Activated T-cell treated with anti-CD3 and anti-CD28 coated beads, Interleukin-2, amount 50 U/mL, for 24 hours (primary cell): ENCODE measurements around the gene NRP2.

ENCODE experiments used
- DNase-seq: peaks from one replicate; pipeline ENCODE4 v3.0.0-alpha.2; 2020
- H3K27ac Mint-ChIP-seq: 2 replicates; pipeline ENCODE4 v1.8.0; 2020; ENCODE audit warnings: mild to moderate bottlenecking, mixed read lengths
- H3K27me3 Mint-ChIP-seq: 2 replicates; pipeline ENCODE4 v1.8.0; 2020; ENCODE audit warnings: mixed read lengths
- H3K36me3 Mint-ChIP-seq: 2 replicates; pipeline ENCODE4 v1.8.0; 2020; ENCODE audit warnings: low read depth, mixed read lengths
- H3K4me1 Mint-ChIP-seq: 2 replicates; pipeline ENCODE4 v1.8.0; 2020; ENCODE audit warnings: low read depth, mixed read lengths
- H3K4me3 Mint-ChIP-seq: 2 replicates; pipeline ENCODE4 v1.8.0; 2020; ENCODE audit warnings: mild to moderate bottlenecking, moderate library complexity, mixed read lengths
- H3K9me3 Mint-ChIP-seq: 2 replicates; pipeline ENCODE4 v1.8.0; 2020; ENCODE audit warnings: mixed read lengths

Gene NRP2

DNA sequence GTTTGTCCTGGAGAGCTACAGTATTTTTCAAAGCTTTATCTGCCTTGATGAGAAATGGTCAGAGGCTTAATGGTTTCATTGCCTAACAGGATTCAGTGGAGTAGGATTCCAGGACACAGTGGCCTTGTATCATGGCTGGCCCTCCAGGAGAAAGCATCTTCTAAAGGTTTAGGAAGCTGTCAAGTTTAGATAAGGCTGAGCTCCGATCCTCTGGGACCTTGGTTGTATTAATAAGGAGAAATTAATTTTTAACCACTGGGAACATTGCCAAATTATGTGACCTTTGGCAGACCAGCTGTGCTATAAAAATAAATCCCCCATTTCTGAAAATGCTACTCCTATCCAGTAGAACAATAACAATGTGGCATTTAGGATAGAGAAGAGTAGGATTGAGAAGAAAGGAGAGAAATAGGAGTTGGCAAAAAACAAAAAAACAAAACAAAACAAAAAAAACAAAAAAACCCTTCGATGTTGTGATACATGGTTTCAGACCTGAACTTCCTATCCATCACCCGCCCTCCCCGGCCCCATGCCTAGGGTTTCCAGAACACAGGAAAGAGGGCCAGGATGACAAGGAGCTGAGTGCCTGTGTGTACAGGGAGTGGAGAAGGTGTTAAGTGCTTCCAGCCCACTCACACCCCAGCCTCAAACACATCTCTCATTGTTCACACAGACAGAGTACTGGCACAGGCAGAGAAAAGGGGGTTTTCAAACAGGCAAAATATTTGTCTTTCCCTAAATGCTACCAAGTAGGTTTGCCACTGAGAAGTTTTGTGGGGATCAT, 6.3 kb downstream of the NRP2 start:
- Mint-ChIP-seq H3K9me3 (no peaks in the 10 kb centered on the region), H3K4me1 (peaks cover 23% of the 10 kb centered on the region), H3K4me3 (no peak overlapping the region), H3K27ac (no peak overlapping the region), H3K27me3 (peaks cover 62% of the 10 kb centered on the region), H3K36me3 (no peaks in the 10 kb centered on the region)
- DNase-seq = no peak

DNA sequence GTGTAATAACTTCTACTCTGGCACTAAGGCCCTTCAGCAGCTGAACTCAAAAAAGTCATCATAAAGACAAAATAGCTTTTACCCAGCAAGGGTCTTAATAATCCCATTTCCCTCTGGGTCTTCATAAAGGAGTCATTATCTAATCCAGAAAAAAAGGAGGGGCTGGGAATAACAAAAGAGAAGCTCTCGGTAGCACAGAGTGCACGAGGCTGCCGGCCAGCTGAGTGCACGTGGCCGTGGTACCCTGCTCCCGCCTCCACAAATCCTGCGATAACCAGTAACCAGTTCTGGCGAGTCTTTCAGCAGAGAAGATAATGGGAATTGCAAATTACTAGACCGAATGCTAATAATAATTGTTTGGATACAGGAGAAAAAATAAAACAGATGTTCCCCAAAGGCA, 7.5 kb downstream of the NRP2 start:
- no peak for DNase-seq
- Mint-ChIP-seq H3K27me3 (peaks cover 53% of the 10 kb centered on the region), H3K9me3 (no peaks in the 10 kb centered on the region)

DNA sequence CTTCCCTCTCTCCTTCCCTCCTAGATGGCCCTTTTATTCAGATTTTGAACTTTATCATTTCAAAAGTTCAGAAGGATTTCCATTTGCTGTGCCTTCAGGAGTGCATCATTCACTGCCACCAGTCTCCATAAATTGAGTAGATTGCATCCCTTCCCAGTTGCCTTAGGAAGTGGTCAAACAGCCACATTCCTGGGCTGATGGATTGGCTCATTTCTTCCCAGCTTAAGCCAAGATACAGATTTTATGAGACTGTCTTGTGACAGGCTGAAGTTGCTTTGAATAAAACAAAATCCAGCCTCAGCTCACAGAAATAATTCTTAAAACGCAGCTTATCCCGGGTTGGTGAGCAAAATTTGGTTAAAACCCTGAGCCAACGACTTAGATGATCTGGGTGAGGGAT, 9.8 kb downstream of the NRP2 start:
- H3K27ac Mint-ChIP-seq = no peak overlapping the region
- no peak for DNase-seq
- no peak overlapping the region for H3K4me3 Mint-ChIP-seq
- no peaks in the 10 kb centered on the region for H3K9me3 Mint-ChIP-seq
- peaks cover under 1% of the 10 kb centered on the region for H3K4me1 Mint-ChIP-seq
- H3K27me3 Mint-ChIP-seq = peaks cover 31% of the 10 kb centered on the region
- H3K36me3 Mint-ChIP-seq = no peaks in the 10 kb centered on the region

More for the DNA sequence above, 7.5 kb downstream of the NRP2 start:
- Mint-ChIP-seq H3K36me3 (no peaks in the 10 kb centered on the region), H3K27ac (no peak overlapping the region), H3K4me1 (peaks cover 20% of the 10 kb centered on the region), H3K4me3 (no peak overlapping the region)

DNA sequence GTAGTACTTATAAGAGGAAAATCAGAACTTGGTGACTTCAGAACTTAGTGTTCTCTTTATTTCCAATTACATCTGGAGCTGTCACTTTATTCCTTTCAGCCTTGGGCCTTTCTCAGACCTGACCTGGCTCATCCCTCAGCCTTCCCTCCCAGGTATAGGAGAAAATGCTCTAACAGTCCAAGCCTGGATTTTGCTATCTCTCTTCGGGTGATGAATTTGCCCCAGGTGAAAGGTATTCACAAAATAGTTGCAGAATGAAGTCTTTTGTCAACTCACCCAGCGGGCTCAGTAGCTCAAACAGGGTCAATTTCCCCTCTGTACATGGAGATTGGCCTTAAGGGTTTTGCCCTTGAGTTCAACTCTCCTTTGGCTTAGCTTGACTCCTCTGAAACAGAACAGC, 12.0 kb downstream of the NRP2 start:
- no peak for DNase-seq
- no peaks in the 10 kb centered on the region for H3K4me1 Mint-ChIP-seq
- peaks cover 16% of the 10 kb centered on the region for H3K27me3 Mint-ChIP-seq
- no peaks in the 10 kb centered on the region for H3K9me3 Mint-ChIP-seq
- H3K27ac Mint-ChIP-seq = no peak overlapping the region
- no peak overlapping the region for H3K4me3 Mint-ChIP-seq
- no peaks in the 10 kb centered on the region for H3K36me3 Mint-ChIP-seq

DNA sequence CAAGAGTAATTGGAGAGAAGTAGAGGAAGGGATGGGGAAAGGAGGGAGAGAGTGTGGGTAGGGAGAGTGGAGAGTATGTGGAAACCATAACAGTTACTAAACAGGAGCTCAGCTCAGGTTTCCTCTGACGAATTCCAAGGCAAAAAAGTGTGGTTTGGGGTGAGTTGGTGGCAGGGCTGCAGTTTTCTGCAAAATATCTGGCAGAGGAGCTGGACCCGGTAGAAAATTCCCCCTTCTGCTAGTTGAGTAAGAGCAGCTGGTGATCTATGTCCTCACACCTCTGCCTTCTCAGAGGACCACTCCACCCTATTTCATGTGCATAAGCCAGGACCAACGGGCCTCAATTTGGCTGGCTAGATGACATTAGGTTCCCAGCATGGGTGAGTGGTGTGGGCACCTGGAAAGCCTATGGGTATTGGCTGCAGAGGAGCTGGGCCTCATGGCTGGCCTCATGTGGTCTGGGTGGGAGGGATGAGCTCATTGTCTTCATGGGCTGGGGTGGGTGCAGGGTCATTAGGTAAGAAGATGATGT, 13.2 kb downstream of the NRP2 start:
- no peaks in the 10 kb centered on the region for H3K36me3 Mint-ChIP-seq
- no peaks in the 10 kb centered on the region for H3K9me3 Mint-ChIP-seq
- peaks cover 9% of the 10 kb centered on the region for H3K27me3 Mint-ChIP-seq
- H3K27ac Mint-ChIP-seq = no peak overlapping the region
- DNase-seq = no peak
- H3K4me1 Mint-ChIP-seq = peaks cover 10% of the 10 kb centered on the region
- H3K4me3 Mint-ChIP-seq = no peak overlapping the region

DNA sequence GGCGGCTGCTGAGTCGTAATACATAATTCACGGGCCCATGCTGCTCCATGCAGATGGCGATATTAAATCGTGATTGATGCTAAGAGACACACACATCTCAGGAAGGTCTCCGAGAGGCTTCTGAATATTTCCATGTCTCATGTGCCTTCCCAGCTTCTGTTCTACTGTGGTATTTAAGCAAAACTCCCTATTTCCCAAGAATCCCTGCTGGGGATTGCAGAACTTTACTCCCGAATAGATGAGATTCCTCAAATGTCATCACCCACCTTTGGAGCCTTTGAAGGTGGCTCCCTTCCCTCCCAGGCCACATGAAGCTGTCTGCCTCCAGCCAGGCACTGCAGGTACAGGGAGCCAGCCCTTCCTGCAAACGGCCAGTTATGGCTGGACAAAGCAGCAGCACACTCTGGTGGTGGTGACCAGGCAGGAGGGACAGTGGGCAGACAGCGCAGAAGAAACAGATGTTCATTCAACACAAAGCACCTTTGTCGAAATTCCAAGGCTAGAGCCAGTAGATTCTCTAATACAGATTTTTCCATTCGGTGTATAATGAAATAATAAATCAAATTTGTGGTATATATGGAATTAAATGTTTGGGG, 14.1 kb downstream of the NRP2 start:
- Mint-ChIP-seq H3K27me3 (peaks cover 3% of the 10 kb centered on the region), H3K27ac (no peak overlapping the region), H3K4me3 (no peak overlapping the region), H3K4me1 (peaks cover 15% of the 10 kb centered on the region), H3K9me3 (no peaks in the 10 kb centered on the region), H3K36me3 (no peaks in the 10 kb centered on the region)
- no peak for DNase-seq

DNA sequence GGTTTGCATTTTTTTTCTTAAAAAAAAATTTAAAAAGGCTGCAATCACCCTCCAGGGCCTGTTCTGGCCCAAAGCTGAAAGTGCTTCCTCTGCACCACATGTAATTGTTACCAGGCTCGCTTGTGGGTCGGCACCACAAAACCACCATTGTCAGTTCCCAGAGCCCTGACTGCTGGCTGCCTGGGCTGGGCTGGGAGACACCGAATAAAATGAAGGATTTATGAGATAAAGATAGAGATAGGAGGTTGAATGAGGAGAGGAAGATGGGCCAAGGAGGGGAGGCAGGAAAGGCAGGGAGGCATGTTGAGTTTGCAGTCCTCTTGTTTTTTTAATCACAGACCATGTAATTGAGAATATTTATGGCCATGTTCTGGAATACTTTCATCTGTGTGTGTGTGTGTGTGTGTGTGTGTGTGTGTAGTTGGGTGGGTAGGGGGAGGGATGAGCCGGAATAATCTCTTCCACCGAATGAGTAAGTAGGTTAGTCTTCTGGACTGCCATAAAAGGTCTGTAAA, 14.7 kb downstream of the NRP2 start:
- no peak overlapping the region for H3K27ac Mint-ChIP-seq
- DNase-seq = no peak
- H3K4me1 Mint-ChIP-seq = peaks cover 15% of the 10 kb centered on the region
- peaks cover 3% of the 10 kb centered on the region for H3K27me3 Mint-ChIP-seq
- no peak overlapping the region for H3K4me3 Mint-ChIP-seq
- H3K9me3 Mint-ChIP-seq = no peaks in the 10 kb centered on the region
- no peaks in the 10 kb centered on the region for H3K36me3 Mint-ChIP-seq

DNA sequence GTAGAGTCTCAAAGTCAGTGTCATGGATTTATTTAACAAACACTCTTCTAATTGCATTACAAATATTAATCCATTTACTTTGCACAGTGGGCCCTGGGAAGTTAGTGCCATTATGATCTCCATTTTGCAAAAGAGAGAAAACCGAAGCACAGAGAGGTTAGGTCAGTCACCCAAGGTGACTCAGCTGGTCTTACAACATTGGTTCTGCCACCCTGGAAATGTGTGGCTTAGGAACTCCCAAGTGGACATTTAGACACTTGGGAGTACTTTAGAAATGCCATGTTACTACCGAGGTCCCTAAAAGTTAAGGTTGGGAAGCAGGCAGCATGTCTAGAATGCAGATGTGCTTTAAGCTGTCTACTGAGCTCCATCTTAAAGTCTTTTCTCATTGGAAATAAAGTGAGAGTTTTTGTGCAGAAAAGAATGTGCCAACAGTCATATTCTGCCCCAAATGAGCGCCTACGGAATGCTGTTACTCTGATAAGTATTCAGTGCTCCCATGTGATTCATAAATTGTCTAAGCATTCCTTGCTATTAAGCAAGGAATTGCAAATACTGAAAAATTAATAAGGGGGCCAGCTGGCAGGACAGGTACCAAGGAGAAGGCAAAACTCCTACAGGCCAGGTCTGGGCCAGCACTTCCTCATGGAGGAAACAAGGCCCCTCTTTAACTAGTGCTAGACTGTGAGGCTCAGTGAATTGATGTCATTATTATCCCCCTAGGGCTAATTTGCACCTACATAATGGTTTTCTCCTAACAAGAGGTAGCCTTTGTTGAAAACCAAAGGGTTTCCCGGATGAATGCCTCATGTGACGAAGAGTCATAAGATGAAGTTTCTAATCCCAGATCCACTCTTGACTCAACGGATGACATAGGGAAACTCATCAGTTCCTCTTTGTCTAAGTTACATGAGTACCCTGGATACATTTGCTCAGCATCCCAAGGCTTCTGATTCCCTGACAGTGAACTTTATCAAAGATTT, 16.3 kb downstream of the NRP2 start:
- Mint-ChIP-seq H3K4me1 (peaks cover 15% of the 10 kb centered on the region), H3K36me3 (no peaks in the 10 kb centered on the region), H3K4me3 (no peak overlapping the region), H3K27ac (no peak overlapping the region), H3K27me3 (peaks cover 6% of the 10 kb centered on the region), H3K9me3 (no peaks in the 10 kb centered on the region)
- no peak for DNase-seq

DNA sequence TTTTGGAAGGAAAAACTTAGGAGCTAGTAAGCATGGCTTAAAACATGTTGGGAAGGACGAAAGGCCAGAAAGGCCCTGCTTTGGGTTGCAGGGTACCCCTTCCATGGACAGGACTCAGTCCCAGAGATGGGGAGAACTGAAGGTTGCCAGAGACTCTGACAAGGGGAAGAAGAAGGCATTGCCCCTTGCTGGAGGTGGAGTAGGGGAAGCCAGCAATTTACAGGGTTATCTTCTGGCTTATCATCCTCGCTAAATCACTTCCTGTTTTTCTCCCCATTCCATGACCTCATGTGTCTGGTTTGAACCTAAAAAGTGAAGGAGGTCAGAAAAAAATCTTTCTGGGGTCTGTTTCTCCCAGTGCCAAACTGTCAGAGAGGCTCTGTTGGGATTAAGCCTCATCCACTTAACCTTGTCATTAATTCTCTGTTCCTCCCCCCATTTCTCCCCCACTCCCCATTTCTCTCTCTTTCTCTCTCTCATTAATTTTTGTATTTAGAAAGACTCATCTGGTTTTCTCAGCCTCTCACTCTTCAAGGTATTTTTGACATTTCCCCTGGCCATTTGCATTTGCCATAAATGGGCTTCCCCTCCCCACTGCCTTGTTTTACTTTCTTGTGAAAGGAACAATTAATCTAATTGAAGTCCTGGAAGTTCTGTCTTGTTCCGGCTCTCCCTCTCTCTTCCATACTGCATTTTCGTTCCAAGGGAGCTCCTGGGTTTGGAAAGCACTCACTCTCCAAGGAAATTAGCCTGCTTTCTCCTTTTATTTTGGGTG, 17.4 kb downstream of the NRP2 start:
- Mint-ChIP-seq H3K27me3 (peaks cover 3% of the 10 kb centered on the region), H3K4me3 (no peak overlapping the region), H3K36me3 (no peaks in the 10 kb centered on the region), H3K27ac (peak overlapping the region; percentile 84), H3K9me3 (no peaks in the 10 kb centered on the region), H3K4me1 (peaks cover 15% of the 10 kb centered on the region)
- DNase-seq = no peak

DNA sequence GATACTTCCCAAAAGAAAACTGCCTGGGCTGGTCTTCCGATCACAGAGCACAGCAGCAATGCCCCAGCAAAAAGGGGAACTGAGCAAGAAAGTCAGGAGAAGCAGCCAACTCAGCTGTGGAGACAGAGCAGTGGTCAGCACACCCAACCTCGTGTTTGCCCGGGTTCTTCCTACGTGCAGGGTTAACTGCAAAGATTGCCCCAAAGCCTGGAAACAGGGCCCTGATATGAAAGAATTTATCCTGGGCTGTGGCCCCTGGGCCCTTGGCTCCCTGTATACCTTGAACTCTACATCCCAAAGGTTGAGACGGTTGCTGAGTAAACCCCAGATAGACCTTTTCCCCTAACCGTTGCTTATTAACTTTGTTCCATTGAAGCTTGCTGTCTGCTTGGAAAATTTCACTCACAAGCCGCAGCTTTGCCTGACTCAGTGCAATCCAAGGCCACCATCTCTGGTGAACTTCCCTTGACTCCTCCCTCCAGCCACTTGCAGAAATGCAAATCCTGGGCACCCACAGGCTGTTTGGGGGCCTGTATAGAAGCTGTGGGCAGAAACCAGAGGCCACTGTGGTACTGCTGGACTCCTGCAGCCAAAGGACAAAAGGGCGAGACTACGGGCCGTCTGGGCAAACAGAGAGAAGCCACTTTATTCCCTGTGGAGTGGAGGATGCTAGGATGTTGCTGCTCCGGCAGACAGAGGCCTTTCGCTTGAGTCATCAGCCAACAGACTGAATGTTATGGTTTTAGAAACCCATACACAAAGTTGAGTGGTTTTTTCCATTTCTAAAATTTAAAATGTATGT, 18.2 kb downstream of the NRP2 start:
- H3K36me3 Mint-ChIP-seq = no peaks in the 10 kb centered on the region
- peak overlapping the region; percentile 84 for H3K27ac Mint-ChIP-seq
- no peak overlapping the region for H3K4me3 Mint-ChIP-seq
- H3K27me3 Mint-ChIP-seq = peaks cover 3% of the 10 kb centered on the region
- H3K9me3 Mint-ChIP-seq = no peaks in the 10 kb centered on the region
- DNase-seq = no peak
- H3K4me1 Mint-ChIP-seq = peaks cover 15% of the 10 kb centered on the region

DNA sequence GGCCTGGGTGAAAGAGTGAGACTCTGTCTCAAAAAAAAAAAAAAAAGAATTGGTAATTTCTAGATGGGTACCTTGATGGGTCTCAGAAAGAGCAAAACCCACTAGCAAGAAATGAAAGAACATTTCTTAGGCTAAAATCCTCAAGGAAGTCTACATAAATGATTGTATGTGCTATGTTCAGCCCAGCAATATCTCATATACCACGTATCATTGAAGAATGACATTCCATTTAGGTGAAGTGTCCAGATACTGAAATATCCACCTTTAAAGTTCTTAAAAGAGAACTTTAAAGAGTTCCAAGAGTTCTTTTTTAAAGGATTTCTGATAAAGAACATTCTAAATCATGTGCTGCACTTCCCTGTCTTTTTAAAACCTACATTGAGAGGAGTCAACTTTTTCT, 19.2 kb downstream of the NRP2 start:
- no peak for DNase-seq
- peaks cover 3% of the 10 kb centered on the region for H3K27me3 Mint-ChIP-seq
- H3K4me1 Mint-ChIP-seq = peaks cover 22% of the 10 kb centered on the region
- H3K27ac Mint-ChIP-seq = no peak overlapping the region
- no peak overlapping the region for H3K4me3 Mint-ChIP-seq
- no peaks in the 10 kb centered on the region for H3K9me3 Mint-ChIP-seq
- H3K36me3 Mint-ChIP-seq = no peaks in the 10 kb centered on the region

DNA sequence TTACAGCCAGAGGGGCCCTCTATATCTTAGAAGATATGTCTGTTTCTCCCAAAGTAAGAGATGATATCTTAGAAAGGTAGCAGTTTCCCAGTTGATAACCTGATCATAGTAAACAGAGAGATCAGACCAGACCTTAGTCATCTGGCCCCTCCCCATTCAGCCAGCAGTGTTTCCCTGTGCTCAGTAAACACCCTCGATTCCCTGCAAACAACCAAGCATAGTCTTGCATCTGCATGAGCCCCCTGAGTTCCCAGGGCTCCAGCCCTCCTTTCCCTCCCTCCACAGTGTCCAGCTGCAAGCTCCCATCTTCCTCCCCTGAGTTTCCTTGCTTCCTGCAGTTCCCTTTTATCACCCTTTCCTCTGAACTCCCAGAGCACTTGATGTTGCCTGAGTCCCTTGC, 20.3 kb downstream of the NRP2 start:
- Mint-ChIP-seq H3K36me3 (no peaks in the 10 kb centered on the region), H3K9me3 (no peaks in the 10 kb centered on the region)

DNA sequence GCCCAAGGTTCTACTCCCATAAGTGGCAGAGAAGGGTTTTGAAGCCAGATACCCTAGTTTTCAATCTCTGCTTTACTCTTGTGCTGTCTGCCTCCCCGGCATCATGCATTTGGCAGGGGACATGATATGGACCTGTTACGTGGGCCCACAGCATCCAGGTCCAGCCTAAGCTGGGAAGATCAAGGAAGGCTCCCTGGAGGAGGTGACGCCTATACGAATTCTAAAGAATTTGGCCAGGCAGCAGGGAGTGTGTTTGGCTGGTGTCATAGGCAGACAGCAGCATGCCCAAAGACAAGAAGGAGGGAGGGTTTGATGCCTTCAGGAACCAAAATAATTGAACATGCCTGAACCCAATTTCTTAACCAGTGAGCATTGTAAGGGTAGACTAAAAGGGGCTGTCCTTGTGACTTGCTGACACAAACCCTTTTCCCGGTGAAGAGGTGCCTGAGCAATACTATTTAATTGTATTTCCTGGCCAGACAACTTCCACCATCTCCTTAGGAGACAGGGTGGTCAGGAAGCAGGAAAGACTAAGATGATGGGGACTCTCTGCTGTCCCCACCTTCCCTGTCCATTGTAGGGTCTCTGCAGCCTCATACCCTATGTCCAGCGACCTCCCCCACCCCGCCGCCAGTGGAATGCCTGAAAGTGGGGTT, 21.3 kb downstream of the NRP2 start:
- no peaks in the 10 kb centered on the region for H3K36me3 Mint-ChIP-seq

More for the DNA sequence above, 20.3 kb downstream of the NRP2 start:
- peaks cover 31% of the 10 kb centered on the region for H3K4me1 Mint-ChIP-seq
- H3K4me3 Mint-ChIP-seq = no peak overlapping the region
- H3K27ac Mint-ChIP-seq = no peak overlapping the region
- H3K27me3 Mint-ChIP-seq = peaks cover 3% of the 10 kb centered on the region
- DNase-seq = no peak

More for the DNA sequence above, 21.3 kb downstream of the NRP2 start:
- no peak for DNase-seq
- Mint-ChIP-seq H3K27ac (no peak overlapping the region), H3K4me3 (no peak overlapping the region), H3K9me3 (no peaks in the 10 kb centered on the region), H3K4me1 (peaks cover 31% of the 10 kb centered on the region), H3K27me3 (peaks cover 3% of the 10 kb centered on the region)
